HG02938 (cell line): ENCODE data around the gene HNRNPL.
"Not testable (repeated sequence)": the region's sequence is repeated elsewhere in the genome, so short reads cannot be mapped to it uniquely, and the experiment has no call there.

Experiments used
- ATAC-seq: cut with Tn5 transposase; IDR thresholded peaks from one replicate; pipeline ENCODE4 v1.9.1; 2021; ENCODE audit warnings: mild to moderate bottlenecking, moderate library complexity; ENCODE audit not compliant: unreplicated experiment

The HNRNPL gene

DNA sequence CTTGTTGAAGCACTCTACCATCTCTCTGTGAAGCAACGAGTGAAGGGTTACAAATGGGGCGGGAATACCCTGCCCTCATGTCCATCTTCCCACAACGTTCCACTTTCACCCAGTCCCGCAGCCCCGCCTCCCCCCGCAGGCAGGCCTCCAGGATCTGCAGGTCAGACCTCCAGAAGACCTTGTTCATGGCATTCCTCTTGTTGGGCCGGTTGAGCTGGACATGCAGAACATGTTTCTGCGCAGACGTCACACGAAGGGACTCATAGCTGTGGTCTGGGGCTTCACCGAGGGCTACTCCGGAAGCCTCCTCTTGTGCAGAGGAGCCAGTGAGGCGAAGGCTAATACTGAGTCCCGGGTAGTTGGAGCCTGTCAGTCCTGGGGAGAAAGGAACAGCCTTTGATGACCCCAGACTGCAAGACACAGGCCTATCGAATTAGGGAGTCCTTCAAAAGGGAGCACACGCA, 18.6 kb downstream of the HNRNPL start:
- peak; percentile 47 for ATAC-seq

DNA sequence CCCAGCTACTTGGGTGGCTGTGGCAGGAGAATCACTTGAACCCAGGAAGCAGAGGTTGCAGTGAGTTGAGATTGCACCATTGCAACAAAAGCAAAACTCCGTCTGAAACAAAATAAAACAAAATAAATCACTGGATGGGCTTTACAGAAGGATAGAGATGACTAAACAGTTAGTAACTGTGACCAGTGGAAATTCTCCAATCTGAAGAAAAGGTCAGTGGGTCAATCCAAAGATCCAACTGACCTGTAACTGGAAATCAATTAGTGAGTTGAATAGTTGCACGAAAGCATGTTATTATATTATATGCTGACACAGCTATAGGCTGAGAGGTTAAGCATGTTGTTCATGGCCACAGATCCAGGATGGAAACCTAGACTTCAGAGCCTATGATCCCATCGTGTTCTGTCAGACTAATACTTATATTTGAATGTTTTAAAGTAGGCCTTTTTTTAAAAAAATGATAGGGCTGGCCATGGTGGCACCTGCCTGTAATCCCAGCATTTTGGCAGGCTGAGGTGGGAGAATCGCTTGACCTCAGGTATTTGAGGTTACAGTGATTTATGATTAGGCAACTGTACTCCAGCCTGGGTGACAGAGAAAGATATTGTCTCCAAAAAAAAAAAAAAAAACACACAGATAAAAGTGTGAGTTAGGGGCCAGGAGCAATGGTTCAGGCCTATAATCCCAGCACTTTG, 19.6 kb downstream of the HNRNPL start:
- no peak for ATAC-seq

DNA sequence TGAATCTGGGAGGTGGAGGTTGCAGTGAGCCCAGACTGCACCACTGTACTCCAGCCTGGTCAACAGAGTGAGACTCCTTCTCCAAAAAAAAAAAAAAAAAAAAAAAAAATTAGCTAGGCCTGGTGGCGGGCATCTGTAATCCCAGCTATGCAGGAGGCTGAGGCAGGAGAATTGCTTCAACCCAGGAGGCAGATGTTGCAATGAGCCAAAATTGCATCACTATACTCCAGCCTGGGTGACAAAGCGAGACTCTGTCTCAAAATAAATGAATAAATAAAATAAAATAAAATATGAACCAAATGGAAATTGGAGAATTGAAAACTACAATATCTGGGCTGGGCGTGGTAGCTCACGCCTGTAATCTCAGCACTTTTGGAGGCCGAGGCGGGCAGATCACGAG, 20.6 kb downstream of the HNRNPL start:
- ATAC-seq = not testable (repeated sequence)

DNA sequence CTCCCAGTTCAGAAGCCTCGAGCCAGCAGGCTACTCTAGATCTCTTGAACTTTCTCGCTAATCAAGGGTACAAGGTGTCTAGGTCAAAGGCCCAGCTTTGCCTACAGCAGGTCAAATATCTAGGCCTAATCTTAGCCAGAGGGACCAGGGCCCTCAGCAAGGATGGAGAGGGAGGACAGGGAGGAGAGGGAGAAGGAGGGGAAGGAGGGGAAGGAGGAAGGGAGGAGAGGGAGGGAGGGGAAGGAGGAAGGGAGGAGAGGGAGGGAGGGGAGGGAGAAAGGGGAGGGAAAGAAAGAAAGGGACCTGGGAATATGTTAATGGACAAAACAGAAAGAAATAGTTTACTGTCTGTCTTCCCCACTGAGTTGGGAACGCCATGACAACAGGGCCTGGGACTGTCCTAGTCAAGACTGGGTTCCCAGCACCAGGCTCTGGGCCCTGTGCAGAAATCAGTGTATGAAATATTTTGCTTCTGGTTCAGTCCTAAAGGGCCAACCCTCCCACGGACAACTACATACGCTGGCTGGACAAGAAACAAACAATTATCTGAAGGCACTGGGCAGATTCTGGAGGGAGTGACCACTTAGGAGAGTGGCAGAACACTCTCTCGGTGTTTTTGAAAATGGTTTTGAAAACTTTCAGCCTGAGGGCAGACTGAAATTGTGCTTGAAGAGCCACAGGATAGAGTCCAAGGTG, 22.8 kb downstream of the HNRNPL start:
- no peak for ATAC-seq

DNA sequence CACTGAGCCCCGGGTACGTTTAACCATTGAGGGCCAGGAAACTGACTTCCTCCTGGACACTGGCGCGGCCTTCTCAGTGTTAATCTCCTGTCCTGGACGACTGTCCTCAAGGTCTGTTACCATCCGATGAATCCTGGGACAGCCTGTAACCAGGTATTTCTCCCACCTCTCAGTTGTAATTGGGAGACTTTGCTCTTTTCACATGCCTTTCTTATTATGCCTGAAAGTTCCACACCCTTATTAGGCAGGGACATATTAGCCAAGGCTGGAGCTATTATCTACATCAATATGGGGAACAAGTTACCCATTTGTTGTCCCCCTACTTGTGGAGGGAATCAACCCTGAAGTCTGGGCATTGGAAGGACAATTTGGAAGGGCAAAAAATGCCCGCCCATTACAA, 23.9 kb downstream of the HNRNPL start:
- ATAC-seq = not testable (repeated sequence)

DNA sequence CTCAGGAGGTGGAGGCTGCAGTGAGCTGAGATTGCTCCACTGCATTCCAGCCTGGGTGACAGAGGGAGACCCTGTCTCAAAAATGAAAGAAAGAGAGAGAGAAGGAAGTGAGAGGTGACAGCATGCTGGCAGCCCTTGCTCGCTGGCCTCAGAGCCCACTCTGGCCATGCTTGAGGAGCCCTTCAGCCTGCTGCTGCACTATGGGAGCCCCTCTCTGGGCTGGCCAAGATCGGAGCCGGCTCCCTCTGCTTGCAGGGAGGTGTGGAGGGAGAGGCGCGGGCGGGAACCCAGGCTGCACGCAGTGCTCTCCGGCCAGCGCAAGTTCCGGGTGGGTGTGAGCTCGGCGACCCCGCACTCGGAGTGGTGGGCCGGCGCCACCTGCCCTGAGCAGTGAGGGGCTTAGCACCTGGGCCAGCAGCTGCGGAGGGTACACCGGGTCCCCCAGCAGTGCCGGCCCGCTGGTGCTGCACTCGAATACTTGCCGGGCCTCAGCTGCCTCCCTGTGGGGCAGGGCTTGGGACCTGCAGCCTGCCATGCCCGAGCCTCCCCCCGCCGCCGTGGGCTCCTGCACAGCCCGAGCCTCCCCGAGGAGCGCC, 28.5 kb downstream of the HNRNPL start:
- ATAC-seq = not testable (repeated sequence)

DNA sequence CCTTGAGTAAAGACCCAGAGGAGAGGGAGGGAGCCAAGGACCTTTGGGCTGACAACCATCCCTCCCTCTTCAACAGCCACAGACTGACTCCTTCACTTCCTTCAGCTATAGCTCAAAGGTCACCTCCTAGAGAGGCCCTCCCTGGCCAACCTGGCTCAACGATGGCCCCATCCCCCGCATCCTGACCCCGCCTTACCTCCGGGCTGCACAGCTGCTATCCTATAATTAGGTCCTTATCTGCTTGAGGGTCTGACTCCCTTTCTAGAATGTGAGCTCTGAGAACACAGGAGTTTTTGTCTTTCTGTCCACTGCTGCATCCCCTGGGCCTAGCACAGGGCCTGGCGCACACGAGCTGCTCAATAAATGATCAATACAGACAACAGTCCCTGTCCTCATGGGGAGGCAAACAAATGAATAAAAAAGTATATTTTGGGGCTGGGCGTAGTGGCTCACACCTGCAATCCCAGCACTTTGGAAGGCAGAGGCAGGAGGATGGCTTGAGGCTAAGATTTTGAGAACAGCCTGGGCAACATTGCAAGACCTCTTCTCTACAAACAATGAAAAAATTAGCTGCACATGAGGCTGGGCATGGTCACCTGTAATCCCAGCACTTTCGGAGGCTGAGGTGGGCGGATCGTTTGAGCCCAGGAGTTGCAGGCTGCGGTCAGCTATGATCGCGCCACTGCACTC, 30.4 kb downstream of the HNRNPL start:
- no peak for ATAC-seq

DNA sequence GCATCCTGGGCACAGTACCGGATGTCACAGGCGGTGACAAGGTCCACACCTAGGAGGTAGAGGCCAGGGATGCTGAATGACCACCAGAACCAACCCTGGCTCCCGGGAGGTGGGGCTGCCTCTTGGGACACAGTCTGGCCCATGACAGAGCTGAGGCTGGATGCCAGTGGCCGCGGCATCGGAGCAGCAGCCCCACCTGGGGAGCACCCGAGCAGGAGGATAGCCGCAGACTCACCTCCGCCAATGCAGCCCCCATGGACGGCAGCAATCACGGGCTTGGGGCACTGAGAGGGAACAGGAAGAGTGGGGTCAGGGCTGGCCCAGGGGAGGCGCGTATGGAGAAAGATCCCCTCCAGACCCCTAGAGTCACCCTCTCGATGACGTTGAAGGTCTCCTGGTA, 32.7 kb downstream of the HNRNPL start:
- no peak for ATAC-seq

DNA sequence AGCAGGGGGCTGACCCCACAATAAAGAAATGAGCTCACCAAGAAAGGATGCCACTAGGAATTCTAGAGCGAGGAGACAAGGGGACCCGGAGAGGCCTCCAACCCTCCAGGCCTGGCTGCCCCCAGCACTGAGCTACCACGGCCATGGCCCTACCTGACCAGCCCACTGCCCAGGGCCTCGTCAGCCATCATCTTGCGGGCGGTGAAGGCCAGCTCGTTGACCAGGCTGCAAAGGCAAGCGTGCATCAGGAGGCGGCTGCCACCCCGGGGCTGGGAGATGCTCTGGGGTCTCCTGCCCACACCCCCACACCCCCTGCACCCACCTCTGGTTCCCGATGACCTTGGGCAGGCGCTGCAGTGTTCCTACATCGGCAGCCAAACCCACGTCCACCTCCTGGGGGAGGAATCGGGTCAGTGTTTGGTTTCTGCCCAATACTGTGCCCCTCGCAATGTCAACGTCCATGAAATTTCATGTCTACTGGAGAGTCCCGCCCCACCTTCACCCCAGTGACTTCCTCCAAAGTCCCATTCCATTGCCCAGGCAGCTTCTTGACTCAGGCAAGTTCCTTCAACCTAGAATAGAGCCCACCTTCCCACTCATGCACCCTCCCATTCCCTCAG, 33.5 kb downstream of the HNRNPL start:
- ATAC-seq = no peak

DNA sequence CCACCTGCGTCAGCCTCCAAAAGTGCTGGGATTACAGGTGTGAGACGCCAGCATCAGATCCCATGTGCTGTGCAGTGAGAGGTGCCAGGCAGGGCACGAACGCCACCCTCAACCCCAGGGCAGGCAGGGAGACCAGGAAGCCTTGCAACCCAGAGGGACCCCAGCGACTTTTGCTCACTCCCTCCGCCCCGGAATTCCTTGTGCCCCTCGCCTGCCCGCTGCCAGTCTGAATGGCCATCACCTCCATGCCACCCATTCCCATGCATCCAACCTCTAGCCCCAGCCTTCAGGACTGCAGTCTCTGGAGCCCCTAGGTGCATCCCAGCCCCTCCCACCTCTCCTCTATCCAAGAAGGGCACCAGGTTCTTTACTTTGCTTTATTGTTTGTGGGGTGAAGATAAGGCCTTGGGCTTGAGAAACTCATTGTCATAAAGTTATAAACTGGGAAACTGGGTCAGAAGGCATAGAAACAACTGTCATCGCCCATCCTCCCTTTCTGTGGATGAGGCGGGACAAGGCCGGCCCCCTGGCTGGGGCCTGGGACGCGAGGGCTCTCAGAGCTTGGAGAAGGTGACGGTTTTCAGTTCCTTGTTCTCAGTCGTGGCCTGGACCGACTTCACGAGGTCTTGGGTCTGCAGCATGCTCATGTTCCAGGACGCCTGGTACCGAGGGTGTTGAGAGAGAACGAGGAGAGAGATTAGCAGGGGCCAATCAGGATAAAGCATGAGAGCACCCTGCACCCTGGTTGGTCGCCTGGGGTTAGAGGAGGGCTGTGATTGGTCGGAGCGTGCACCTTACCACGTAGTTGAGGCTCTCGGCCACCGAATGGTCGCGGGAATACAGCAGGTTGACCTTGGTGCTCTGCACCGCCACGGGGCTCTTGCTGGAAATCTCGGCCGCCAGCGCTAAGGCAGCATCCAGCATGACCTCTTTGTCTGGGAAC, 34.5 kb downstream of the HNRNPL start:
- ATAC-seq = no peak

DNA sequence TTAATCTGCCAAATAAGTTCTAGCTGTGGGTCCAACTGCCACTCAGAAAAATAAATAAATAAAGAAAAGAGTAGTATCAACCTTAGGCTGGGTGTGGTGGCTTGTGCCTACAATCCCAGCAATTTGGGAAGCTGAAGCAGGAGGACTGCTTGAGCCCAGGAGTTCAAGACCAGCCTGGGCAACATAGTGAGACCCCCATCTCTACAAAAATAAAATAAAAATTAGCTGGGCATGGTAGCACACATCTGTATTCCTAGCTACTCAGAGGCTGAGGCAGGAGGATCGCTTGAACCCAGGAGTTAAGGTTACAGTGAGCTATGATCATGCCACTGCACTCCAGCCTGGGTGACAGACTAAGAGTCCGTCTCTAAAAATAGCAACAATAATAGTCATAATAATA, 35.9 kb downstream of the HNRNPL start:
- not testable (repeated sequence) for ATAC-seq

DNA sequence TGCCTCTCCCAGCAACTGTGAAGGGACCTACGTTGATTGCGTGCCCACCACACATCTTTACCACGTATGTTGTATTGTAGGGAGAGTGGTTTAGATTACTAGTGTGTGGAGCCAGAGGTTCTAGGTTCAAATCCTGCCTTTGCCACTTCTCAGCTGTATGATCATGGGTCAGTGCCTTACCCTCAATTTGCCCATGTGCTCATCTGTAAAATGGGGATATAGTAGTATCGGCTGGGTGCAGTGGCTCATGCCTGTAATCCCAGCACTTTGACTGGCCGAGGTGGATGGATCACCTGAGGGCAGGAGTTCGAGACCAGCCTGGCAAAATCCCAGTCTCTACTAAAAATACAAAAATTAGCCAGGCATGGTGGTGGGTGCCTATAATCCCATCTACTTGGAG, 36.5 kb downstream of the HNRNPL start:
- no peak for ATAC-seq

DNA sequence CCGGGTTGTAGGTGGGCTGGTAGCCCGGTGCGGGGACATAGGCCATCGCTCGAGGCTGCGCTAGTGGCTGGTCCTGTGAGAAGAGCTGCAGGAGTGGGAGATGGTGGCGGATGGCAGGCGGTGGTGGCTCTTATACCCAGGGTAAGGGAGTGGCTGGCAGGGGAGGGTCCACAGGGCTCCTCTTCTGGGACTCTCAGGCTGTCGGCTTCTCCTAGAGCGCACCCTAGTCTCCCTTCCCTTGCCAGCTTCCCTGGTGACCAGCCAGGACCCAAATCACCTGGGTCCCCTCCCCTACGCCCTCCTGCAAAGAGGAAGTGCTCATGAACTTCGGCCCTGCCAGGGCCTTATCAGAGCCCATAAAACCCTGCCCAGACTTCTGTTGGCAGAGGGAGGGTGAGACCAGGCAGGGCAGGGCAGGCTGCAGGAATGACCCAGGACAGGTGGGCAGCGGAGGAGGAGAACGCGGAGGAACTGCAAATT, 36.9 kb downstream of the HNRNPL start, which contains the start of gene LGALS4:
Gene LGALS4, minus strand, starts transcription at position 105 of the 480 bp plus-strand sequence. Its CDS starts 59 bp downstream, at position 46.
- ATAC-seq = no peak

DNA sequence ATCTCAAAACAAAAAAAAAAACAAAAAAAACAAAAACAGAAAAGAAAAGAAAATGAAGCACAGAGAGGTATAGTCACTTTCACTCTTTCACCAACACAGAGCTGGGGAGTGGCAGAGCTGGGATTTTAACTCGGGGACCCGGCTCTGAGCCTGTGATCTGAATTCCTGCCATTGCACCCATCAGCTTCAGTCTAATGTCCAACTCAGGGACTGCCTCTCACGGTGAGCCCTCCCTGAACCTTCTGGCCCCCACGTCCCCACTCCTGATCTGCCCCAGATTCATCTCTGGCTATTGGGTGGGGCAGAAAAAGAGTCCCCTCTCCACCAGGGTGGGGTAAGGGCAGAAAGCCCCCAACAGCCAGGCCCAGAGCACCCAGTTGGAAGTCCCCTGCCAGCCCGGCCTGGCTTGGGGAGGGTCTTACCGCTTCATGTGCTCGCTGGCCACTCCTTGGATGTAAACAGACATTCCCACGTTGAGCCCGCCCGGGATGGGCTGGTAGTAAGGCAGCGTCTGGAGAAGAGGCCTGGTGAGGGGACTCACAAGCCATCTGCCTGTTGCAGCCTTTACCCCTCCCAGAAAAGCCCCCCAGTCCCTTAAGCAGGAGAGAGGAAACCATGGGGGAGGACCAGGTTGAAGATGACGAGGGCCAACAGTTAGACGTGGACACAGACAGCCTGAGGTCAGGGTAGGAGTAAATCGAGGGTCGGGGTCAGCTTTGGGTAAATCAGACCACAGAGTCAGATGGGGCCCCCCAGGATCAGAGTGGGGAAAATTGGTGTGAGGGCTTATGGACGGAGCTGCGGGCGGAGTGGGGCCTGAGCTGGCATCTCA, 37.6 kb downstream of the HNRNPL start:
- ATAC-seq = no peak

DNA sequence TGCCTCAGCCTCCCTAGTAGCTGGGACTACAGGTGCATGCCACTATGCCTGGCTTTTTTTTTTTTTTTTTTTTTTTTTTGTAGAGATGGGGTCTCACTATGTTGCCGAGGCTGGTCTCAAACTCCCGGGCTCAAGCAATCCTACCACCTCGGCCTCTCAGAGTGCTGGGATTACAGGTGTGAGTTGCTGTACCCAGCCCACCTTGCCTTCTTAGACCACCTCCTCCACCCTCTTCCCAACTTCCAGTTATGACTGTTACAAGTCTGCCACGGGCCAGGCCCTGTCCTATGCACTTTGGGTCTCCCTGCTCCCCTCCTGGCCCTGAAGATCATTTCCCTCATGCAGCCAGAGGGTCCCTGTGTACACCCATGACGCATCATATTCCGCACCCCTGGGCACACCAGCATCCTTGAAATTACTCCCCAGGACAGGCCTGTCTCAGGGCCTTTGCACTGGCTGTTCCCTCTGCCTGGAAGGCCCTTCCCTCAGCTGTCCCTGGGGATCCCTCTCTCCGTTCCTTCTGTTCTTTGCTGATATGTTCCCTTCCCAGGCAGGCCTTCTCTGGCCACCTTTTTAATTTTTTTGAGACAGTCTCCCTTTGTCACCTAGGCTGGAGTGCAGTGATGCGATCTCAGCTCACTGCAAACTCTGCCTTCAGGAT, 40.1 kb downstream of the HNRNPL start:
- ATAC-seq = no peak

DNA sequence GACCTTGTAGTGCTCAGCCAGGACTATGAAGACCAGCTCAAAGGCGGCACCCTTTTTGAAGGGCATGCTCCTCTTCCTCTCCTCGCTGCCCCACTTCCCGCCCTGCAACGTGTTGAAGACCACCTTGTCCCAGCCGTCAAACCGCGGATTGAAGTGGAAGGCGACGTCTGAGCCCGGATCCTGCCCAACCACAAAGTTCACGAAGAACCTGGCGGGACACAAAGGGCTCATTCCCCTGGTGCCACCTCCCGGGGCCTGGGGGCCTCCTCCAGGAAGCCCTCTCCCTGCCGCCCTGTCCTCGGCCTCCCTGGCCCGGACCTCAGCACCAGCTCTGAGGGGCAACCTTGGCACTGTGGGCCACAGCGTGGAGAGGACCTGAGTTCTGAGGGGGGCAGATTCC, 41.0 kb downstream of the HNRNPL start:
- no peak for ATAC-seq

DNA sequence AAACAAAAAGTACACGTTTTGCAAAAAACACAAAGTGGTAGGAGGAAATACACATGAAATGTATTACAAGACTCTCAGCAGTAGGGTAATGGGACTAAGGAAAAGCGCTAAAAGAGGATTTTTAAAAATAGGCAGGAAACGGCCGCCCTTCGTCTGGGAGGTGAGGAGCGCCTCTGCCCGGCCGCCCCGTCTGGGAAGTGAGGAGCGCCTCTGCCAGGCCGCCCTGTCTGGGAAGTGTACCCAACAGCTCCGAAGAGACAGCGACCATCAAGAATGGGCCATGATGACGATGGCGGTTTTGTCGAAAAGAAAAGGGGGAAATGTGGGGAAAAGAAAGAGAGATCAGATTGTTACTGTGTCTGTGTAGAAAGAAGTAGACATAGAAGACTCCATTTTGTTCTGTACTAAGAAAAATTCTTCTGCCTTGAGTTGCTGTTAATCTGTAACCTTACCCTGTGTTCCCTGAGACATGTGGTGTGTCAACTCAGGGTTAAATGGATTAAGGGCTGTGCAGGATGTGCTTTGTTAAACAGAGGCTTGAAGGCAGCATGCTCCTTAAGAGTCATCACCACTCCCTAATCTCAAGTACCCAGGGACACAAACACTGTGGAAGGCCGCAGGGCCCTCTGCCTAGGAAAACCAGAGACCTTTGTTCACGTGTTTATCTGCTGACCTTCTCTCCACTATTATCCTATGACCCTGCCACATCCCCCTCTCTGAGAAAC, 42.2 kb downstream of the HNRNPL start:
- not testable (repeated sequence) for ATAC-seq

DNA sequence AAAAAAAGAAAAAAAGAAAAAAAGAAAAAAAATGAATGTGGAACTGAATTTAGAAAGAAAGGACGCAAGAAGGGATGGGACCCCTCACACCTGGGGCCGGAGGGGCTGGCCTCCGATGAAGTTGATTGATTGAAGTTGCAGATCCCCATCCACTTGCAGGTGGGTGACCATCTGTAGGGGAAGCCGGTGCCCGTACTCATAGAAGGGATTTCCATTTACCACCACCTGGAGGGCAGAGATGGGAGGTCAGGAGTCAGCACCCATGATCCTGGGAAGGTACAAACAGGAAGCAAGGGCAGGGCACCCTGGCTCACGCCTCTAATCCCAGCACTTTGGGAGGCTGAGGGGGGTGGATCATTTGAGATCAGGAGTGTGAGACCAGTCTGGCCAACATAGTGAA, 43.4 kb downstream of the HNRNPL start:
- no peak for ATAC-seq
